ENCODE data around the gene TMEM163.

TMEM163 gene

DNA sequence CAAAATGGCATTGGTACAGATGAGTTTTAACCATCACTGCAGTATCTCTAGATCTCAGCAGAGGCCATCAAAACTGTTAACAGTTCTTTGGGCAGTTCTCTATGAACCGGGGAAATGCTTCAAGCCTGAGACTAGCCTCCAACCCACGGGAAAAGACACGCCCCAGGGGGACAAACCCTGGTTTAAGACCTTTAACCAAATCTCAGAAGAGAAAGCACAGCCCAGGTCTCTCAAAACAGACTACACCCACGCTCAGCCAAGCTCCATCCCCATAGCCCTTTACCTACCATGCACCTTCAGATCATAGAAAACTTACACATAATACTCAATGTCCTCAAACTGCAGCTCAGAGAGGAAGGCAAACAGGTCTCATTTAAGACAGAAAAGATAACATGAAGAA is 78.3 kb downstream of the TMEM163 start:
- H3K27ac ChIP-seq: no peak overlapping the region
- TF ChIP-seq, protein P1, sequence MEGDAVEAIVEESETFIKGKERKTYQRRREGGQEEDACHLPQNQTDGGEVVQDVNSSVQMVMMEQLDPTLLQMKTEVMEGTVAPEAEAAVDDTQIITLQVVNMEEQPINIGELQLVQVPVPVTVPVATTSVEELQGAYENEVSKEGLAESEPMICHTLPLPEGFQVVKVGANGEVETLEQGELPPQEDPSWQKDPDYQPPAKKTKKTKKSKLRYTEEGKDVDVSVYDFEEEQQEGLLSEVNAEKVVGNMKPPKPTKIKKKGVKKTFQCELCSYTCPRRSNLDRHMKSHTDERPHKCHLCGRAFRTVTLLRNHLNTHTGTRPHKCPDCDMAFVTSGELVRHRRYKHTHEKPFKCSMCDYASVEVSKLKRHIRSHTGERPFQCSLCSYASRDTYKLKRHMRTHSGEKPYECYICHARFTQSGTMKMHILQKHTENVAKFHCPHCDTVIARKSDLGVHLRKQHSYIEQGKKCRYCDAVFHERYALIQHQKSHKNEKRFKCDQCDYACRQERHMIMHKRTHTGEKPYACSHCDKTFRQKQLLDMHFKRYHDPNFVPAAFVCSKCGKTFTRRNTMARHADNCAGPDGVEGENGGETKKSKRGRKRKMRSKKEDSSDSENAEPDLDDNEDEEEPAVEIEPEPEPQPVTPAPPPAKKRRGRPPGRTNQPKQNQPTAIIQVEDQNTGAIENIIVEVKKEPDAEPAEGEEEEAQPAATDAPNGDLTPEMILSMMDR (conservative IDR thresholded peaks at IDR 0.05): no peak

DNA sequence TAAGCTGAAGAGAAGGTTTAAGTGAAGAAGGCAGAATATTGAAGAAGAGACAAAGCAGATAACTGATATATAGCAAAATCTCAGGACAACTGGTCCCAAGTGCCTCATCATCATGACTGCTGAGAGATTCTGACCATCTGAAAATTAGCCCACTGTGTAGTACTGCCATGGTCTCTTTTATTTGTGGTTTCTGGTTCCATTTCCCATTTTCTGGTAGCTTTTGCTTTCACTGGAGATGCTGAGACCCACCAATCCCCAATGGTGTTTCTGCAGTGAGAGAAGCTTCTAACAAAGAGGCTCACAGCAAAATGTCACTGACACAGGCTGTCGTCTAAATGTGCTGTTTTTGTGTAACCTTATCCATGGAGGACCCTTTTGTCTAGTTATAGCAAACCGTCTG is 79.5 kb downstream of the TMEM163 start:
- TF ChIP-seq, protein P1 (conservative IDR thresholded peaks at IDR 0.05): no peak
- H3K27ac ChIP-seq: no peak overlapping the region

DNA sequence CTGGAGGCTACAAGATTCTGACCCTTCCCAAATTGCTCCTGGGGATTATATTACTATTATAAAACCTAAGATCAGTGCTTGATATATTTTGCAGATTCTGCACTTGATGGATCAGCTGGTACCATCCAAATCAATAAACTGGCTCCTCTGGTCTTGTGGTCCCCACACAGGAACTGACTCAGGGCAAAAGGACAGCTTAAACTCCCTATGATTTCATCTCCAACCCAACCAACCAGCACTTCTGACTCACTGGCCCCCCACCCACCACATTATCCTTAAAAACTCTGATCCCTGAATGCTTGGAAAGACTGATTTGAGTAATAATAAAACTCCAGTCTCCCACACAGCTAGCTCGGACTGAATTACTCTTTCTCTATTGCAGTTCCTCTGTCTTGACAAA is 82.1 kb downstream of the TMEM163 start:
- TF ChIP-seq, protein P1 (conservative IDR thresholded peaks at IDR 0.05): no peak
- no peak overlapping the region for H3K27ac ChIP-seq

DNA sequence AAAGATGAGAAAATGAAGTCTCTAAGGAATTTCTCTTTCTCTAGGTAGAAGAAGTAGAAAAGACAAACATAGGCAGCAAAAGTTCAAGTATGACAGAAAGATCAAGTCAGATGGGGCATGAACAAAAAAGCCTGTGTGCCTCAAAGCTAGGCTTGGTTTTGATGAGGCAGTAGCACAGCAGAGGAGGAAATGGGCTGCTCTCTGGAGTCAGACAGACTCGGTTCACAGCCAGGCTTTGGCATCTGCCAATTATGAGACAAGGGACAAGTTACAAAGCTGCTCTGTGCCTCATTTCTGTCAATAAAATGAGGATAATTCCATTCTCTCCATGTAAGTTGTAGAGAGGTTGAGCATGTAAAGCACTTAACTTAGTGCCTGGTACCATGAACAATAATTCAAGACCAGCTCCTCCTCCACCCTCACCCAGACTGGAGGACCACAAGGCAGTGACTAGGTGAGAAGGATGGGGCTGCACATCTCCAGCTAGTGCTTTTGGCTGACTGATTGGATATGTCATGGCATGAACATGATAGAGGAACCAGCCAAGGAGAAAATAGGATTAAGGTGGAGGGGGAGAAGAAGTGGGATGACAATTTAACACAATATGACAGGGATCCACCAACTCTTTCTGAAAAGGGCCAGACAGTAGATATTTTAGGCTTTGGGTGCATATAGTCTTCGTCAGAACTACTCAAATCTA is 84.6 kb downstream of the TMEM163 start:
- TF ChIP-seq, protein P1 (conservative IDR thresholded peaks at IDR 0.05): no peak
- H3K27ac ChIP-seq: no peak overlapping the region

DNA sequence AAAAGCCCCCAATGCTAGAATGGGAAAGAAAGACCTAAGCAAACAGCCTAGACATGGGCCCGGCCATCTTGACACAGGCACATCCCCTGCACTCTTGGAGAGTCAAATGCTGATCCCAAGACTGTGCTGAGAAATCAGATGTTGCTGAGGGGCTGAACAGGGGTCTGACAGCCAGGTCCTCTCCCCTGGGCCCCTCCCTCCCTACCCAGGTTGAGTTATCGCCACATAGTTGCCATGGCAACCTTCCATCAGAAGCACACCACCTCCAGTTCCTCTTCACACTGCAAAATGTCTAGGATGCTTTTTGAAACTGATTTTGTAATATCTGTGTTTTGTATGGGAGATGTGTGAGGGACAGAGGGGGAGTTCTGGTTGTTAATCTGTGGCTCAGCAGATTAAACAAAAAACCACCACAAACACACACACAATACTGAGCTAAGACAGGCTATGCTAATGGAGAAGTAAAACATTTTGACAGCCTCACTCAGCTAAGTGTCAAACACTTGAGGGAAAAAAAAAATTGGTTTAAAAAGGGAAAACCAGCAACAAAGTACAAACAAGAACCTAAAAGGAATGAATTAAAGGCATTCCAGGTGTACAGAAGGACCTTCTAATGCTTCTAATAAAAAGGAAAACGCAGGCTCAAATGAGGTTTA is 88.2 kb downstream of the TMEM163 start:
- TF ChIP-seq, protein P1 (conservative IDR thresholded peaks at IDR 0.05): no peak
- H3K27ac ChIP-seq: no peak overlapping the region

DNA sequence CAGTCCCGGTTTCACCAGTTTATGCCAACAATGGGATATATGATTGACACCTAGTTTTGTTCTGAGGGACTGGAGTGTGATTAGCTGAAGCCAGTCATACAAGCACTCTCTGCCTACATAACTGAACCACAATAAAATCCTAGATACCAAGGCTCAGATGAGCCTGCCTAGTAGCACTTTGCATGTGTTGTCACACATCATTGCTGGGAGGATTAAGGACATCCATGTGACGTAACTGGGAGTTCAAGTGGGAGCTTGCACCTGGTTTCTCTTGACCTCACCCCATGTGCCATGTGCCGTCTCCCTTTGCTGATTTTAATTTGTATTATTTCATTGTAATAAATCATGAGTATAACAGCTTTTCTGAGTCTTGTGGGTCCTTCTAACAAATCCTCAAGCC is 90.3 kb downstream of the TMEM163 start:
- TF ChIP-seq, protein P1 (conservative IDR thresholded peaks at IDR 0.05): no peak

DNA sequence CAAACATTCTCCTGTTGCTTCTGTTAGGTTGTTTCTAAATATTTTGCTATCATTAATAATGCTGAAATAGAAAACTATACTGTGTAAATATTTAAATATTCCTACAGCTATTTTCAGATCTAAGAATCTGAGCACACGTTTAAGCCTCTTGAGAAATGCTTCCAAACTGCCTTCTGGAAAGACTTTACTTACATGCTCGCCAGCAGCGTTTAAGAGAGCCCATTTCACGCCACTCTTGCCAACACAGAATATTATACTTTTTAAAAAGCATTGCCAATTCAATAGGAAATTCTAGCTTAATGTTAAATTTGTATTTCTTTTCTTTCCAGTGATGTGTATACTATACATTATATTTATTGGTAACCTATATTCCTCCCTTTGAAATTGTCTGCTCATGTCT is 92.0 kb downstream of the TMEM163 start:
- H3K27ac ChIP-seq: no peak overlapping the region
- TF ChIP-seq, protein P1 (conservative IDR thresholded peaks at IDR 0.05): no peak

More for the DNA sequence above, 90.3 kb downstream of the TMEM163 start:
- H3K27ac ChIP-seq: no peak overlapping the region
